Measurements from ENCODE around the gene LITAF.

LITAF gene

GRCh38 chr16:11621539-11621919 is 34.8 kb upstream of the LITAF start:
- DNase-seq (ENCODE audit: low read depth) = no peak
- H3K4me3 ChIP-seq (ENCODE audit: low read length) = no peak overlapping the region
- no peak for TF ChIP-seq CTCF (conservative IDR thresholded peaks at IDR 0.05; ENCODE audit: low read depth, low read length)

- no peak for TF ChIP-seq CTCF (conservative IDR thresholded peaks at IDR 0.05; ENCODE audit: low read depth, low read length)
- DNase-seq (ENCODE audit: low read depth) = no peak
- H3K4me3 ChIP-seq (ENCODE audit: low read length) = no peak overlapping the region
Observed at GRCh38 chr16:11620243-11621003, 33.7 kb upstream of the LITAF start.

GRCh38 chr16:11619327-11619851 is 32.7 kb upstream of the LITAF start:
- no peak for TF ChIP-seq CTCF (conservative IDR thresholded peaks at IDR 0.05; ENCODE audit: low read depth, low read length)
- H3K4me3 ChIP-seq (ENCODE audit: low read length) = no peak overlapping the region
- DNase-seq (ENCODE audit: low read depth) = no peak

- DNase-seq (ENCODE audit: low read depth) = no peak
- TF ChIP-seq CTCF (conservative IDR thresholded peaks at IDR 0.05; ENCODE audit: low read depth, low read length) = no peak
- no peak overlapping the region for H3K4me3 ChIP-seq (ENCODE audit: low read length)
Observed at GRCh38 chr16:11618107-11618717, 31.5 kb upstream of the LITAF start.

- no peak for DNase-seq (ENCODE audit: low read depth)
- H3K4me3 ChIP-seq (ENCODE audit: low read length) = no peak overlapping the region
- no peak for TF ChIP-seq CTCF (conservative IDR thresholded peaks at IDR 0.05; ENCODE audit: low read depth, low read length)
Observed at GRCh38 chr16:11615748-11616447, 29.2 kb upstream of the LITAF start.

GRCh38 chr16:11614587-11615175 is 28.0 kb upstream of the LITAF start:
- H3K4me3 ChIP-seq (ENCODE audit: low read length) = no peak overlapping the region
- TF ChIP-seq CTCF (conservative IDR thresholded peaks at IDR 0.05; ENCODE audit: low read depth, low read length) = no peak
- no peak for DNase-seq (ENCODE audit: low read depth)

Data from retinal pigment epithelial cell (primary cell).